GM21737 (cell line): ENCODE data around the gene GALM.
"Not testable (repeated sequence)": the region's sequence is repeated elsewhere in the genome, so short reads cannot be mapped to it uniquely, and the experiment has no call there.

ENCODE experiments used
- ATAC-seq: cut with Tn5 transposase; IDR thresholded peaks from one replicate; pipeline ENCODE4 v1.9.1; 2021; ENCODE audit warnings: mild to moderate bottlenecking, moderate library complexity; ENCODE audit not compliant: unreplicated experiment

The GALM gene

DNA sequence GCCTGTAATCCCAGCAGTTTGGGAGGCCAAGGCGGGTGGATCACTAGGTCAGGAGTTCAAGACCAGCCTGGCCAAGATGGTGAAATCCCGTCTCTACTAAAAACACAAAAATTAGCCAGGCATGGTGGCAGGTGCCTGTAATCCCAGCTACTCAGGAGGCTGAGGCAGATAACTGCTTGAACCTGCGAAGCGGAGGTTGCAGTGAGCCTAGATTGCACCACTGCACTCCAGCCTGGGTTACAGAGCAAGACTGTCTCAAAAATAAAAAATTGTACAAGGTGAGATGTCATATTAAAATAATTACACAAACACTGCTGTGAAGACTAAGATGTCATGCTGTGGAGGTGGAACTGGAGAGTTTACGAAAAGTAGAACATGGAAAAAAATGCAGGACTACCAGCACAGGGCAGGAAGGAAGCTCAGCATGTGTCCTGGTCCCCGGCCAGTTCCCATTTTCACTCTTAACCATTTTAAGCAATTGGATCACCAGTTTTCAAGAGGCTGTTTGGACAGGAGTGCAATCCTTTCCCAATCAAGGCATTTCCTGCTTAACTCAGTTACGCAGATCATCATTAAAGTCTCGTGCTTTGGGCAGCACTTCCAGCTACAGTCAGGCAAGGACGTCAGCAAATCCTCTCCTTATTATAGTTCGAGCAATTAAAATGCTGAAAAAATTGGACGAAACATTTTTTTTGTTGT is 71.2 kb downstream of the GALM start:
- ATAC-seq: not testable (repeated sequence)

DNA sequence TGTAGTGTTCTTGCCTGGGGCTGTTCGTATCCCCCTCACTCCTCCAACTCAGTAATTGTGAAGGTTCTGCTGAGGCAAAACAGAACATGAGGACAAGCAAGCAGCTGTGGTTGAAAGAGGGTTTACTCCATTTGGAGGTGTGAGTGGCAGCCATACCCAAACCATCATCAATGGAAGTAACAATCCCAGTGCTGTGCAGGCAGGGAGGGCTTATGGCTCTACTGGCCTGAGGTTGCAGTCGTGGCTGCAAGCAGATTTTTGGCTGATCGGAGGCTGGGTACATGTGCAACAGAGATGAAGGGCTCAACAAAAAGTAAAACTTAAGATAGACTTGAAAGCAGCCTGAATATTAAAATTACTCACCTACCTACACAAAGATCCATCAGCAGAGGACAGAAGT is 72.0 kb downstream of the GALM start:
- ATAC-seq: no peak

DNA sequence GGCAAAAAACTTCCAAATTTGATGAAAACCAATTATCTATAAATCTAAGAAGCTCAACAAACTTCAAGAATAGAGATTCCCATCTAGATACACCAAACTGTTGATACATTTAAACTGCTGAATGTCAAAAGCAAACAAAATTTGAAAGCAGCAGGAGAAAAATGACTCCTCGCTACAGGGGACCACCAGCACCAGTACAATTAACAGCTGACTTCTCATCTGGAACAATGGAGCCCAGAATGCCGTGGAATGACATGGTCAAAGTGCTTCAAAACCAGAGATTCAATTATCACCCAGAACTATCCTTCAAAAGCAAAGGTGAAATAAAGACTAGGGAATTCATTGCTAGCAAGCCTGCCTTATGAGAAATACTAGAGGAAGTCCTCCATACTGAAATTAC is 73.6 kb downstream of the GALM start:
- no peak for ATAC-seq

DNA sequence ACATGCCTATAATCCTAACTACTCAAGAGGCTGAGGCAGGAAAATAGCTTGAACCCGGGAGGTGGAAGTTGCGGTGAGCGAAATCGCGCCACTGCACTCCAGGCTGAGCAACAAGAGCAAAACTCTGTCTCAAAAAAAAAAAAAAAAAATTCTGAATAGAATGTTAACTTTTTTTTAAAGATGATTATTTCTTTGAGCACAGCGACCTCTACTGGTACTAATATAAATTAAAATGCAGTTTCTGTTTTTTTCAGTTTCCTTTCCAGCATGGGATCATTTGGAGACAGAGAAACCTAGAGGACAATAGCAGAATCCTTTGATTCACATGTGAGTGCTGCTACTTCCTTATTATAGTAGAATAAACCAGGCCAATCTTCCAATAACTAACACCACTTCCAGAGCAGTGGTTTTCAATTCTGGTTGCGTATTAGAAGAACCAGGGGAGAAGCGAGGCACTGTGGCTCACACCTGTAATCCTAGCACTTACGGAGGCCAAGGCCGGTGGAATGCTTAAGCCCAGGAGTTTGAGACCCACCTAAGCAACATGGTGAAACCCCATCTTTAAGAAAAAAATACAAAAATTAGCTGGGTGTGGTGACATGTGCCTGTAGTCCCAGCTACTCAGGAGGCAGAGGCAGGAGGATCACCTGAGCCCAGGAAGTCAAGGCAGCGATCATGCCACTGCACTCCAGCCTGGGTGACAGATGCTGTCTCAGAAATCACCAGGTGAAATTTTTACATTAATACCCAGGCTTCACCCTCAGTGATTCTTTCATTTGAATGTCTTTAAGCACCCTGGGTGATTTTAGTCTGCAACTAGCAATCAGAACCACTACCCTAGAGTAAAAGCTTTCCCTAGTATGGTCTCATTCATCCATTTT is 75.2 kb downstream of the GALM start:
- ATAC-seq: no peak

DNA sequence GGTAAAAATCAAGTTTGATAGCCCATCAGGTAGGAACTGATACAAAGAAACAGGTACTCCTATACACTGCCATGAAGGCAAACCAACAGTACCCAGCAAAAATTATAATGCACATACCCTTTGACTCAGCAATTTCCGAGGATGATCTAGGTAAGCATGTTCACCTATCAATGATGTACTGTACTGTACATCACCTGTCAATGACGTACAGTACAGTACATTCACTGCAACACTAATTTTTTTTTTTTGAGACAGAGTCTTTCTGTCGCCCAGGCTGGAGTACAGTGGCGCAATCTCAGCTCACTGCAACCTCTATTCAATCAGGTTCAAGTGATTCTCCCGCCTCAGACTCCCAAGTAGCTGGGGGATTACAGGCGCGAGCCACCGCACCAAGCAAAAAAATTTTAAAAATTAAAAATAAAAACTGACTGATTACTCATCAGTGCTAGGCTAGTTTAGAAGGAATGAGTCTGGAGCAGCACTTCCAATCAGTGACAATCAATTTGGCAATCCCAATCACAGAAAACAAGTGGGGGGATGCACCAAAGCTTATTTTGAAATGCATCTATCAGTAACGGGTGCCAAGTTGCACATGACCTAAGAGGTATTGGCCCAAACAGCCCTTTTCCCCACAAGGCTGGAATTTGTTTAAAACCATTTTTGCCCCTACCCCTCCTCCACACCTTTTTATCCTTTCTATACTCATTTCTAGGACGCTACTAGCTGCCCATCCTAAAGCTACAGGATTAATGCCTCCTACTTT is 77.1 kb downstream of the GALM start:
- no peak for ATAC-seq

DNA sequence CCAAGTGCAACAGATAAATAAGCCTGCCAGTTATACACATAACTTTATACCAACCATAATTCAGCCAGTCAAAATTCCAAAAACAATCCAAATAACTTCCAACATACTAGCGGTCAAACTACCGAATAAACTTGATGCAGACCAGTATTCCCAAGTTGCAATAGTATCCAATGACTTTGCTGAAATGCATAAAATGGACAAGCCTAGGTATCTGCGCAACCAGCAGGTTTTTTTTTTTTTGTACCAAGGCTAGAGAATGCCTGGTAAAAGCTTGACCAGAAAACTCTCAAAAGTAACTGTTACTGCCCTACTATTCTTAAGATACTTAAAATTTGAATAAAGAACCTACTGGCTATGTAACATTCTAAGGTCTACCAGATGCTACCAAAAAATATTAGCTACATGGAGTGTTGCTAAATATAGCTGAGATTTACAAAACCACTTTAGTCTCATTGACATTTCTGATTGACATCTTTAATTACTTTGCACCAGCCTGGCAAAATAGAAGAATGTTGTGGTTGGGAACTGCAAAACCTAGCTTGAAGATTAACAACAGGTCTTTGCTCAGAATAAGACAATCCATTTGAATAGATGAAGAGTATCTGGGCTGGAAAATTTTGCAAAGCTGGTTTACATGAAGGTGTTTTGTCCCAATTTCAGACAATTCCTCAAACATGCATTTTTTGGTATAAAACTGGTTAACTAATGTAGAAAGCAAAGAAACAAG is 77.9 kb downstream of the GALM start:
- ATAC-seq: no peak

DNA sequence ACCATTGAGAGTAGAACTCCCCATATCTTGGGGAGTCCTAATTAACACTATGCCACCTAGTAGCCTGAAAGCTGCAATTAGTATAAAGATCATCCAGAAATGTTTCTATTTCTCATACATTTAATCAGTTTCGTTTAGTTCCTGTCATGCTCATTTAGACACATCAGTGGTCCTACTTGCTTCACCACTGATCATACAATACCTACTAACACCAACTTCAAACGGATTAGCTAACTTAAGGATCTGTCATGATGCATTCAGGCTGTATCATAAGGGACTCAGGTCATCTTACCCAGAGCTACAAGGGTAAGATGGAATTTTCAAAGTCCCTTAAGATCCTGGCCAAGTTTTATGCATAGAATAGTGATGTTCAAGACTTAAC is 78.5 kb downstream of the GALM start:
- ATAC-seq: no peak

DNA sequence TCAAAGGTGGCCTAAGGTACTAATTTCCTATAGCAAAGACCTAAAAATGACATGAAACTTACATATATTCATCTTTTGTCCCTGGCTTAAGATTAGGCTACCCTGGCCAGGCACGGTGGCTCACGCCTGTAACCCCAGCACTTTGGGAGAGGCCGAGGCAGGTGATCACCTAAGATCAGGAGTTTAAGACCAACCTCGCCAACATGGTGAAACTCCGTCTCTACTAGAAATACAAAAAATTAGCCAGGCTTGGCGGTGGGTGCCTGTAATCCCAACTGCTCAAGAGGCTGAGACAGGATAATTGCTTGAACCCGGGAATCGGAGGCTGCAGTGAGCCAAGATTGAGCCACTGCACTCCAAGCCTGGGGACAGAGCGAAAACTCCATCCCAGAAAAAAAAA is 79.4 kb downstream of the GALM start:
- ATAC-seq: no peak

DNA sequence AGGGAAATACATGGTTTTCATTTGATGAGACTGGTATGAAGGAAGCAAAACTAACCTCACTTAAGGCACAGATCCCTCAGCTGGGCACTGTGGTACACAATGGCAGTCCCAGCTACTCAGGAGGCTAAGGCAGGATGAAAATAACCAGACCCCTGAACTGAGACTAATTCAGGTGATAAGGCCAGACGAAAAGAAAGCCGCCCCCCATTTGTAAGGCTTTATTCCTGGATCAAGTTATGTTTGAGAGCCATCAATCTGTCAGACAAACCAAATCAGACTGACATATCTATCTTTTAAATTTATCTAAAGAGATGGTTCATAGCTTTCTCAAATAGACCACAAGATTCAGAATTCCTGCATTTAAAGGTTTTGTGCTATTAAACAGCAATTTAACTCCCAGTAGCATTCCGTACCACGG is 81.1 kb downstream of the GALM start:
- no peak for ATAC-seq

DNA sequence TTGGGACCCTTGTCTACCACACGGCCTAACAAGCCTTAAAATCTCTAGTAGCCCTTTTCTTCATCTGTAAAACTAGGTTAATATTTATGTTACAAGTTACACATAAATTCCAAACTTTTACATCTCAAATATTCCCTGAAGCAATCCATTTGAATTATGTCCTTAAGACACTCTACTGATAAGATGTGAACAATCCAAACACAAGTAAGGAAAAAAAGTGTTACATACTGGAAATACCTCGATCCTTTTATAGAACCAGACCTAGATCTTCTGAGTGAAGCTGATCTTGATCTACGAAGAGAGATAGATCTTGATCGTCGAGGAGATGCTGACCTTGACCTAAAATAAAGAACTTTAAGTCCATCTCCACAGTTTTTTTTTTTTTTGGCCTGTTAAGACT is 81.9 kb downstream of the GALM start:
- ATAC-seq: no peak

DNA sequence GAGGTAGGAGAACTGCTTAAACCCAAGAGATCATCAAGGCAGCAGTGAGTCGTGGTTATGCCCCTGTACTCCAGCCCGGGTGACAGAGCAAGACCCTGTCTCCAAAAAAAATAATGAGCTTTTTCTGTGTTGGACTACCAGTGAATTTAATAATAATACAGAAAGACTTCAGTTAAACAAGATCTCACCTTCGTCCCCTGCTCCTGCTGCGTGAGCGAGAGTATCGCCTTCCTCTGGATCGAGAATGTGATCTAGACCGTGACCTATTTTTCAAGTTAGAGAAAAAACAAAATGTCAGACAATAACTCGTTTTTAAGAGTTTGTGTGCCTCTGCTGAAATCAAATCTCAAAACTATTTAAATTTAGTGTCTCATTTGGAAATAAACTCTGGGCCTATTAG is 82.5 kb downstream of the GALM start:
- ATAC-seq: no peak

DNA sequence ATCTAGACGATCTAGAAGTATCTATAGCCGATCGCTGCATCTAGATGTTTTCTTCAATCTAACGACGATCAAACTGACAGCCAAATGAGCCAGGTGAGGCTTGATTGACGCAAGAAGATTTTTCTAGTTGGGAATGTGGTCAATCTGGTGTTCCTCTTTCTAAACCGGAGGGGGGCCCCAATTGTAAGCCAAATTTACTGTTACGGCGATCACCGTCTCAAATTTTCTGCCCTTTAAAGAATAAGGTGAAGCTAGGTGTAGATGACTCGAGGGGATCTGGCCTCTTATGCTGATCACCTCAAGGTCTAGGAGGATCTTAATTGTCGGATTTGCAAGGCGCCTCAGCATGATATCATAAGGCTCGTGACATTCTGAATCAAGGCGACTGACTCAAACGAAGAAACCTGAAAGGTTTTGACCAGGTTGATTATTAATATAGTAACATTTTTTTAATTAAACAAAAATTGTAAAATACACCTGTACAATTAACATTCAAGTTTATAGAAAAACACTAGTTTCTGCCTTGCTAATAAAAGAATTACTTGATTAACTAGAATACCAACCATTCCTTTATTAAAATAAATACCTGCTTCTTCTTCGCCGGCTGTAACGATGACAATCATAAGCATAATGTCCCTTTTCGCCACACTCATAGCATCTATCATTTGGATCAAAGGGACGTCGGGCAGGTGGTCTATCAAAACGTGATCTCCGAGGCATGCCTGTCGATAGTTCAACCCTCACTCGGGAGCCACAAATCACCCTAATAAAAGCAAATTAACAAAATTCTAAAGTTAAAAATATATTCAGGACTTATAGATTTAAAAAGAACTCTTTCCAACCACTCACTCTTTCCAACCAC is 83.3 kb downstream of the GALM start:
- no peak for ATAC-seq

DNA sequence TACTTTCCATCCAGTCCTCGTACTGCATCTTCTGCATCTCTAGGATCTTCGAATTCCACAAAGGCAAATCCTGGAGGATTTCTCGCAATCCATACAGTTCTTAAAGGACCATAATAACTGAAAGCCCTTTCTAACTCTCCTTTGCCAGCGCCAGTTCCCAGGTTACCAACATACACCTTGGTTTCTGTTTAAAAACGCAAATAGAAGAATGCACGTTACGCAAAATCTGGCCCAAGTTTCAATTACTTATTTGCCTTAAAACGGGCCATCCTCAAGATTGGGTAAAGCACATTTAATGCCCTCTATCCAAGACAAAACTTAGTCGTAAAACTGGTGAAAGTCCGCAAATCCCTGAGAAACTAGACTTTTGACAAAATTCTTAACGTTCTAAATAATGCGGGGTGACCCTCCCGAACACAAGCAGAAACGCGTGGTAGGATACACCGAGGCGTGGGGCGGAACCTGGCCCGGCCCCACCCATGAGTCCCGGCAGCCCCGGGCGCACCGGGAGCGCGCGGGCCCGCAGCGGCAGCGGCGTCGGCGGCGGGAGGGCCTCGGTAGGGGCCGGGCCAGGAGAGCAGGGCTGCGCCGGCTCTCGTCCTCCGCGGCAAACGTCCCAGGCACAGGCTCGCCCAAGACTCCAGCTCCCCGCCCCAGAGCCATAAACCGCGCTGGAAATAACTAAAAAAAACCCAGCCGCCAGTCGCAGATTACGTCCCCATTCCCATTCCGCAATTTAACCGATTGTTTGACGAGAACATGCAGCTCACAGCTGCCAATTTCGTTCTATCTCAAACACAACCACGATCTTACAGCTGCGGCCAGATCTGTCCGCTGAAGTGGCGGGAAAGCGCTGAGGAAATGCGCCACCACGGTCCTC is 84.3 kb downstream of the GALM start:
- ATAC-seq: peak; percentile 41

DNA sequence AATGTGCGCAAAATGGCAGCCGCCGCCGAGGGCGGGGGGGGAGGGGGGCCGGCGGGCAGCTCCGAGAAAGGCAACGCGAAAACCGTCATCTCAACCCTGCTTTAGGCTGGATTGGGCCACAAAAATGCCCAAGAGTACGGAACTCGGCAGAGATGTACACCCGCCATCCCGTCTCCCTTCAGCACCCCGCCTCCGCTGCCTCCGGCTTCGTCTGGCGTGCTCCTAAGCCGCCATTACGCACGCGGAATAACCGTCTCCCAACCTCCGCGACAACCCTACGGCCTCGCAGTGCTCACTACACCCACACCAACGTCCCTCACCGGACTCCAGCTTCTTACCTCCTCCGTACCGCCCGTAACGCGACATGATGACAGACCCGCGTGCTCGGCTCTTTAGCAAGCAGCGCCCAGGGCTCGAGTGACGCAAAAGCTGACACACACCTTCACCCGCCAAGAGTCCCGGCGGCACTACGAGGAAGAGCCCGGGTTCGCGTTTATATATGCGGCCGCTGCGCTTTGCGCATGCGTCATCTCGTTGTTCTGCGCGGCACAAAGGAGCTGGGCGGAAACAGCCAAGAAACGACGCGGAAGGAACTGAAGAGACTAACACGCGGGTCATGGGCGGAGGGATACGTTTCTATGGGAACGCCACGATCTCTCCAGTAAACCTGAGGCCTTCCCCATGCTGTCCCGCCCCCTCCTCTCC is 85.1 kb downstream of the GALM start, which contains the start of gene SRSF7:
TSS of gene SRSF7 (minus strand) at position 471 of the 705 bp plus-strand sequence. CDS start at position 366, 105 bp downstream.
- ATAC-seq: peak; percentile 79

DNA sequence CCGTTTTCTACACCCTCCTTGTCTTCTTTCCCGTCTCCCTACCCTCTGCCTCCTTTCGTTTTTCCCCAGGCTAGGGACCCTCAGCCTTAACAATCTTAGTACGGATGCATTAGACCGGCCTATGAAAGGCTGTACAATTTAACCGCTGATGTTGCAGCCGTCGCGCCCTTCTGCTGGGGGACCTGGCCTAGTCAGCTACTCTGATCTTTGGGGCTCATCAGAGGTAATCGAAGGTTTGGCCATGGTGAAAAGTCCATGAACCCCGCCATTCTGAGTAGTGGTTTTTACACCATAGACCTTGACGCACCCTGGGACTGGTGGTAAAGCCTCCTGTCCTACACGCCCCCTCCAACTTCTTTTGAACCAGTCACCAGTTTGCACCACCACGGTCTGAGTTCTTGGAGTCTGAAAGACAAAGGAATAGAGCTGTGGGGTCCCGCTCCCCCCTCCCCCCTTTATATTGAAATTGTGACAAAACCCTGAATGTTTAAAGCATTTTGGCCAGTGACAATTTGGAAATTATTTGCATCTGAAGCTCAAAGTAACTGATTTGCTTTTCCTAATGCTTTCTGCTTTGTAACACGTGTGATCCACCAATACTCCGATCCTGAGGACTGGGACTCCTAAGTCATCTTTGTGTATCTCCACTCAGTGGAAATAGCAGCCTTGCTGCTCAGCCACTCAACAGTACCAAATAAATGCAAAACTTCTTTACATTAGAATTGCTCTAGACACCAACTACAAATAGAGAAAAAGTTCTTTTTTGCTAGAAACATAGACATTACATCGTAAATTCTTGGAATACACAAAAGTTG is 85.9 kb downstream of the GALM start:
- ATAC-seq: no peak

DNA sequence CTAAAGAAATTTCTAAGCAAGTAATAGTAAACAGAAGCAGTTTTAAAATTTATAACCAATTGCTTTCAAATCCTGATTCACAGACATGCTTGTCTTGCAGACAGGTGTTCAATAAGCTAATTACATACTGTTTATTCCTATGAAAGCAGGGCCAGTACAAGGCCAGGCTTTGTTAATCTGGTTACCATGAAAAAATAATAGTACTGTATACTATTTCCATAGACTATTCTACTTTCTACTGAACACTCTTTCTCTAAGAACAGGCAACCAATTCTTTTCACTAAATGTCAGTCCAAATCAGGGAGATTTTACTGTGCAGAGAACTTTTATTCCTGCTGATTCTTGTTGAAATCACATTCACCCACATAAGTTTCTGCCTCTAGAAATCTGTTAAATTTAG is 88.1 kb downstream of the GALM start:
- ATAC-seq: no peak

DNA sequence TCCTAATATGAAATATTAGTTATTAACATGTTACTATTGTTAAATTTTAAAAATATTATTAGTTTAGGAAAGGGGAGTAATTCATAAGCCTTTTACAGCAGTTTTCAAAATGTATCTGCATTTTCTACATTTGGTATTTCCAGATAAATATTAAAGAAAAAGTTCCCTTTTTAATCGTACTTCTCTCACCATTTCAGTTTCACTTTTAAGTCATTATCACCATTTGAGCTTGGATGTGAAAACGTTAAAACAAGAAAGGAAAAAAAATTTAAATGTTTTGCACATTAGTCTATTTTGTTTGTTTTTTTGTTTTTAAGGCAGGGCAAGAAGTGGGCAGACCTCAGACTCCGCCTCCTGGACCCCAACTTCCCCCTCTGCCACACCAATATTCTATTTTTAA is 88.6 kb downstream of the GALM start:
- no peak for ATAC-seq
